ENCODE results near the gene RHOD.

RHOD gene

DNA sequence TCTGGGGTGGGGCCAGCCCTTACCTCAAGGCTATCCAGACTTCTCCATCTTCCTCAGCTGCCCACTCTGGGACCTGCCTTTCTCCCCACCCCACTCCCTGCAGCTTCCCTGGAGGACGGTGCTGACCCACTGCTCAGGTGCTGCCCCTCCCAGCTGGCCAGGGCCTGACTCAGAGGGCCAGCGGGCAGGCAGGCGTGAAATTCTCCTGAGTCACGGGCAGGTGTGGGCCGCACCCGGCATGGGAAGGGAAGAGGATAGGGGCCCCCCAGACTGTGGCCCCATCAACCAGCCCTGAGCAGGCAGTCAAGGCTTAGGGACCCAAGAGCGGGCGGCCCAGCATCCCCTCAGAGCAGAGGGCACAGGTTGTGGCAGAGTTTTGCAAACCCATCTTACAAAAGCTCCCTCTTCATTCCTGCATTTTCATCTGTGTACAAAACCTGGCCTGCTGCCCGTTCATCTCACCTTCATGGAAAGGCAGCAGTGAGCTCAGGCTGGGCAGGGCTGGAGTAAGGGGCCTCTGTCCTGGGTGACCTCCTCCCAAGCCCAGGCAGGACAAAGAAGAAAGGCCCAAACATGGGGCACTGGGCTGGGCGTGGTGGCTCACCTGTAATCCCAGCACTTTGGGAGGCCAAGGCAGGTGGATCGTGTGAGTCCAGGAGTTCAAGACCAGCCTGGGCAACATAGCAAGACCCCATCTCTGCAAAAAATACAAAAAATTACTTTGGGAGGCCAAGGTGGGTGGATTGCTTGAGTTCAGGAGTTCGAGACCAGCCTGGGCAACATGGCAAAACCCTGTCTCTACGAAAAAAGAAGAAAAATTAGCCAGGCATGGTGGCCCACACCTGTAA is 6.1 kb downstream of the RHOD start:
- DNase-seq: no peak

DNA sequence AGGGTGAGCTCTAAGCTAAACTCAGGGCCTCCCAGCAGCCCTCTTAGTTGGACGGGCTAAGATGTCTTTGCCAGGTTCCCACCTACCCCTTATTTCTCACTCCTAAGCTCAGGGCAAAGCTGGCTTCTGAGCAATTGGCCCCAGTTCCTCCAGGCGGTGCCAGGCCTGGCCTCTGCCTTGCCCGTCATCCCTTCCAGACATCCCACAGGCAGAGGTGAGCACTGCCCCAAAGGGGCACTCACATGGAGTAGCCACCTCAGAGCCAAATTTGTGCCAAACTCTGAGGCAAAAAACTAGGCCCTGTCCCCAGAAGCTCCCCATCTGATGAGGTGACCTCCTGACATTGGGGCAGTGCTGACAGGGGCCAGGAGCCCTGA is 9.7 kb downstream of the RHOD start:
- no peak for DNase-seq

DNA sequence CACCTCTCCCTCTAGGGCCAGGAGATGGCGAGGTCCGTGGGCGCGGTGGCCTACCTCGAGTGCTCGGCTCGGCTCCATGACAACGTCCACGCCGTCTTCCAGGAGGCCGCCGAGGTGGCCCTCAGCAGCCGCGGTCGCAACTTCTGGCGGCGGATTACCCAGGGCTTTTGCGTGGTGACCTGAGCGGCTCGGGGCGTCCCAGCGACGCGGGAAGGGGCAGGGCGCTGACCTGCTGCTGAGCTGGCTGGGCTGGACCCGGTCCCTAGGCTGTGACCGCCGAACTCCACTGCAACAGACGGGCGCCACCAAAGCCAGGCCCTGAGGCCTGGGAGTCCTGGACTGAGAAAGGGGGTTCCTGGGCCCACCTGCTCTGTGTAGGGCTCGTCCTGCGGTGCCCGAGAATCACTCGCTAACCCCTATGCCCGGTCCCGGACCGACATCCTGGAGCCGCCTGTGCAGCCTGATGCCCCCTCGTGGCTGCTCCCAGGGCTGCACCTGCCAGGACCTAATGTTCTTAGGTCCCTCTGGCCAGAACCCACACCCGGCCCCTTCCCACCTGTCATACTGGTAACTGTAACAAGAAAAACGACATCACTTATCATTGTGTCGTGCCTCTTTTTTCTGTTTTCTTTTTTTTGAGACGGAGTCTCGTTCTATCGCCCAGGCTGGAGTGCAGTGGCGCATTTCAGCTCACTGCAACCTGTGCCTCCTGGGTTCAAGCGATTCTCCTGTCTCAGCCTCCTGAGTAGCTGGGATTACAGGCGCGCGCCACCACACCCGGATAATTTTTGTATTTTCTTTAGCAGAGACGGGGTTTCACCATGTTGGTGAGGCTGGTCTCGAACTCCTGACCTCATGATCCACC is 15.0 kb downstream of the RHOD start:
- no peak for DNase-seq

DNA sequence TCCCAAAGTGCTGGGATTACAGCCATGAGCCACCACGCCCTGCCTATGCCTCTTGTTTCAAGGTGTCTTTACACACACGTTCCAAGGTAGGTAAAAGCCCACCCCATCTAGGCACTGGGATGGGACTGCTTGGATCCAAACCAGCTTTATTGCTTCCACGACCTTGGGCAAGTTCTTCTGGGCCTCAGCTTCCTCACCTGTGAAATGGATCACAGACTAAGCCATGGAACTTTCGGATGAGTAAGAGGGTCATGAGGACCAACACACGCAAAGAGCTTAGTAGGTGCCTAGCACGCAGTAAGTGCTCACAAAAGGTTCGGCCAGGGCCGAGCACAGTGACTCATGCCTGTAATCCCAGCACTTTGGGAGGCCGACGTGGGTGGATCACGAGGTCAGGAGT is 15.6 kb downstream of the RHOD start:
- DNase-seq: no peak

DNA sequence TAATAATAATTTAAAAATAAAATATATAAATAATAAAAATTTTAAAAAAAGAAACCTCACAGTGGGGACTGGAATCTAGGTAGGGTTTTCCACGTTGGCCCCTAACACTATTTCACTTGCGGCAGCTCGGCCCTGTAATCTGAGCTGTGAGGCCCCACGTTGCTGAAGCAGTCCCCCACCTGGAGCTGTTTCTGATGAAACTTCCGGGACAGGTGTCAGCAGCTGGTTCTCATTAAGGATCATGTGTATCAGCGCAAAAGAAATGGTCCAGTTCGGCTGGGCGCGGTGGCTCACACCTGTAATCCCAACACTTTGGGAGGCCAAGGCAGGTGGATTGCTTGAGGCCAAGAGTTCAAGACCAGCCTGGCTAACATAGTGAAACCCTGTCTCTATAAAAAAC is 17.3 kb downstream of the RHOD start:
- no peak for DNase-seq

DNA sequence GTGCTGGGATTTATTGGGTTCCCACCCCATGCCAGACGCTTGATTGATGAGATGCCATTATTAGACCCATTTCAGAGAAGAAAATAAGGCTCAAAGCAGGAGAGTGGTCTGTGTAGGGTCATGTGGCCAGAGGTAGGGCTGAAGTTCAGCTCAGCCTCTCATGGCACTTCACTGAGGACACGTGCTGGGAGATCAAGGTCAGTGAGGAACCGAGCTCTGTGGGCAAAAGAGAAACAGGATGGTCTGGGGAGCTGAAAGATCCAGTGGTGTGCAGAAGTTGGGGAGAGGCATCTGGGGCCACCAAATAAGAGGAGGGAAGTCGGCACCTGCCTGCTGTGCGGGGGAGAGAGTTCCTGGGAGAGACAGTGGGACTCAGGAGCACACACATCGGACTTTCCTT is 19.6 kb downstream of the RHOD start:
- no peak for DNase-seq

DNA sequence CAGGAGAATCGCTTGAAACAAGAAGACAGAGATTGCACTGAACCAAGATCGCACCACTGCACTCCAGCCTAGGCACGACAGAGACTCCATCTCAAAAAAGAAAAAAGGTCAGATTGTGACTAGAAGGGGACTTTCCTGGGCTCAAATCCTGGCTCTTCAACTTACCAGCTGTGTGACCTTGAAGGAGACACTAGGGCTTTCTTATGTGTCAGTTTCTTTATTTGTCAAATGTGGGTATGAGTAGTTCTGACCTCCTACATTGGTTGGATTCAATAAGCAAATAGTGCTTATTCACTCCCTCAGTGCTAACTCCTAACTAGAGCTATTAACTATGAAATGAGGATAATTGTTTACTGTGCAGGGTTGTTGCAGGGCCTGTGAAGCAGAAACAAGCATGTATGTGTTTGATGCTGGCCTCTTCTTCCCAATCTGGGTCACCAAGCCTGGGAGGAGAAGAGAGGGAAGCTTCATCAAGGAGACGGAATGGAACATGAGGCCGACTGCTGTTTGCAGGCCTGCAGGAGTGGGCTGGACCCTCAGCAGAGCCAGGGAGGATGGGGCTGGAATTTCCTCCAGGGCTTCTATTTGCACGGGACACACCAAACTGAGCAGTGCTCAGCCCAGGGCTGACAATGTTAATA is 22.5 kb downstream of the RHOD start:
- DNase-seq: no peak

DNA sequence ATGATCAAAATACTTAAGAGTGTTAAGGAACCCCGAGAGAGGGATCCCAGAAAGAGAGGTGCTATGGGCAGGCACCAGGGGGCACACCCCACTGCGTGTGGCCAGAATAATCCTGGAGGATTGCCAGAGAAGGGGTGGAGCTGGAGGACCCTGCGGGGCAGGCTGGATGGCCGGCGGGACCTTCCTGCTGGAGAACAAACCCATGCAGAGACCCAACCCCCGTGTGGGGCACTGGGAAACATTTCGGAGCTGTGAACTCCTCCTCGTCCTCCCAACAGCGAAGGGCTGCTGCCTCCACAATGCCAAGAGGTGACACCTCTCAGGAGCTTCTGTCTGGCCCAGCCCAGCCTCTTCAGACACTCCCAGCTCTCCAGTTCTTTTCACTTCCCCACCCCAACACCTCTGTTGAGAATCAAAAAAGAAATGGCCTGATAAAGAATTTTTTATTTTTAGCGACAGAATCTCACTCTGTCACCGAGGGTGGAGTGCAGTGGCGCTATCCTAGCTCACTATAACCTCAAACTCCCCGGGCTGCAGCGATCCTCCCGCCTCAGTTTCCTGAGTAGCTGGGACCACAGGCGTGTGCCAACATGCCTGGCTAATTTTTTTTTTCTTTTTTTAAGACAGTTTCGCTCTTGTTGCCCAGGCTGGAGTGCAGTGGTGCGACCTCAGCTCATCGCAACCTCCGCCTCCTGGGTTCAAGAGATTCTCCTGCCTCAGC is 25.6 kb downstream of the RHOD start:
- DNase-seq: no peak

DNA sequence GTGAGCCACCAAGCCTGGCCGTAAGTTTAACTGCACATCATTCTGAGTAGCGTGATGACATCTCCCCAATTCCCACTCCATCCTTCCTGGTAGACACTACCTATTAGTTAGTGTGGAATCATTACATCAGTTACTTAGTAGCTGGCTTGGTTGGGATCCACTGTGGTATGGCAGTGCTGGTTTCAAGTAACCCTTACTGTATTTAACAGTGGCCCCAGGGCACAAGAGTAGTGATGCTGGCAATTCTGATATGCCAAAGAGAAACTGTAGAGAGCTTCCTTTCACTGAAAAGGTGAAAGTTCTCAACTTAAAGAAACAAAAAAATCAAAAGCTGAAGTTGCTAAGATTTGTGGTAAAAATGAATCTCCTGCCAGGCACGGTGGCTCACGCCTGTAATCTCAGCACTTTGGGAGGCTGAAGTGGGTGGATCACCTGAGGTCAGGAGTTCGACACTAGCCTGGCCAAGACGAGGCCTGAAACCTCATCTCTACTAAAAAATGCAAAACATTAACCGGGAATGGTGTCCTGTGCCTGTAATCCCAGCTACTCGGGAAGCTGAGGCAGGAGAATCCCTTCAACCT is 27.2 kb downstream of the RHOD start:
- DNase-seq: no peak

DNA sequence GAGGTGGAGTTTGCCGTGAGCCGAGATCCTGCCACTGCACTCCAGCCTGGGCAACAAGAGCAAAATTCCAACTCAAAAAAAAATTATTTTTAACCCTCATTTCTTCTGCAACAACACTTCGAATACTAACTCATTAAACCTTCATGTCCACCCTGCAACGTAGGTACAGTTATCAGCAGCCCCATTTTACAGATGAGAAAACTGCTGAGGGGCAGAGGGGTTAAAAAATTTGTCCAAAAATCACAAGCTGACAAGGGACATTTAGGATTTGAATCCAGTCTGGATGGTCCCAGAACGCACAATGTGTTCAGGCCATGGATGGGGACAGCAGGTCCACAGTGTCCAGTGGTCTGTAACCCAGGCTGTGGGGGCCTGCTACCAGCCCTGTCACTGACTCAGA is 29.0 kb downstream of the RHOD start:
- DNase-seq: no peak

DNA sequence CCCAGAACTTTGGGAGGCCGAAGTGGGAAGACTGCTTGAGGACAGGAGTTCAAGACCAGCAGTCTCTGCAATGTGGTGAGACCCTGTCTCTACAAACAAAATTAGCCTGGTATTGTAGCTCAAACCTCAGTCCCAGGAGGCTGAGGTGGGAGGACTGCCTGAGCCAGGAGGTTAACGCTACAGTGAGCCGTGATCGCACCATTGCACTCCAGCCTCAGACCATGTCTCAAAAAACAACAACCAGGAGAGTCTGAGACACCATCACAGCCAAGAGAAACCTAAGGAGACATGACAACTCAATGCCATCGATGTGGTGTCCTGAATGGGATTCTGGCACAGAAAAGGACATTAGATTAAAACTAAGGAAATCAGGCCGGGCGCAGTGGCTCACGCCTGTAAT is 34.1 kb downstream of the RHOD start:
- no peak for DNase-seq

DNA sequence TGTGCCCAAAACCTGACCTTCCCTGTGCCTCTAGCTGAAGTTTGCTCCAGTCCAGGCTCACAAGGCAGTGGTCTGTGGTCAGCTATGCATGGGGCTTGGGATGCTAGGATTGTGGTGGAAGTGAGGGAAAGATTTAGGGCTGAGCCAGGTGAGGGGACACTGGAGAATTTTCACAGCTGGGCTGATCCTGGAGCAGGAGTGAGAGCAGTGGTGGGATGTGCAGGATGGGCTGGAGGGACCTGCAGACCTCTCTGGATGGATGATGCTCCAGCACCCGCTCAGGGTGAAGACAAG is 38.5 kb downstream of the RHOD start:
- DNase-seq: no peak

DNA sequence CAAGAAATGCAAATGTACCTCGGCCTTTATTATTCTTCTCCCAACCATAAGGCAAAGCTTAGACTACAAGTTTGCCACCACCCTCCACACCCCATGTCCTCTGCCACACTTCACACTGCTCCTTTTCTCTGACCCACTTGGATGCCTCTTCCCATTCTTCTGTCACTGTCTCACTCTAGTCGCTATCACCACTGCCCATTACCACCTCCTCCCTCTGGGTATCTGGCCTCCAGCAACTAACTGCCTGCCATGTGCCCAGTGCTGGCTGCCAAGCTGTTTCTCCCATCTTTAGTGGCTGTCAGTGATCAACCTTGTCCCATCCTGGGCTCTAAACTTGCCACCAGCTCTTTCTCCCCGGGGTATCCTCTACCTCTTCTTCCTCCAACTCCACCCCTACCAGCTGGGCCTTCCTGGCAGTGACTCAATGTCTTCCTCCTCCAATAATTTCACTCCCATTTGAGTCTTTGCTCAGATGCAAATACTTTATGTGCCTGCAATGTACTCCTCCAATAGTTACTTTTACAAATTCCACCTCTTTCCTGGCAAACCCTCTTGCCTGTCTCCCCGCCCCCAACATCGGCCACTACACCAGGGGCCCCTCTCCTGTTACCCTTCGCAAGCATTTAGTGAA is 42.3 kb downstream of the RHOD start:
- no peak for DNase-seq

DNA sequence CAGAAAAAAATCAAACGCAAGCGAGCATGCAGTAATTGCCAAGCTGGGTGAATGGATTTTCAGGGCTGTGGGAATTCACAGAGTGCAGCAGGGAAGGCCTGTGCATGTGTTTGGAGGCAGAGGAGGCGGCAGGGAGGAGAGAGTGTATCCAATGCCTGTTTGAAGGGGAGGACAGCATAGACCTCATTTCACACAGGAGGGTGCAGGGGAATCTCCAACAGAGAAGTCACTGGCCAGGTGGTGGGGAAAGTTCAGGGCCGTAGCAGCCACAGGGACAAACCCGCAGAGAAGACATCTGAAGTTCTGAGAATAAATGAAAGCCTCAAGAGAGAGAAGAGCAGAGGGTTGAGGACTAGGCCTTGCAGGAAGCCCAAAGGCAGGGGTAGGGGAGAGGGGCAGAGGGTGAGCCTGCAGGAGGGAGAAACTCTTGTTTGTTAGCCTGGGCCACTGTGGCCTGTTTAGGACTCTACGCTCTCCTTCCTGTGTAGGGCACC is 43.2 kb downstream of the RHOD start:
- no peak for DNase-seq

DNA sequence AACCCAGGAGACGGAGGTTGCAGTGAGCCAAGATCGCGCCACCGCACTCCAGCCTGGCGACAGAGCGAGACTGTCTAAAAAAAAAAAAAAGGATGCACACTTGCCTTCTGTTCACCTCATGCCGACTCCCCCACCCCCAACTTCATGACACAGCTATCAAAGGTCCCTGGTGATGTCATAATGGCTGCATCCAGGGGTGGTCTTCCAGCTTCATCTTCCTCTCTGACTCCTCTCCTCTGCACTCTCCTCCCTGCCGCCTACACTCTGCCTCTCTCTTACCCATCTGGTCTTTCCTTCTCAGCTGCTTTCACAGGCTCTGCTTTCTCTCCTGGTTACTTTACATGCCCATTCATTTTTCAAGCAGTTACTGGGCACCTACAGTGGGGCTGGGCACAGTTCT is 46.0 kb downstream of the RHOD start:
- no peak for DNase-seq

DNA sequence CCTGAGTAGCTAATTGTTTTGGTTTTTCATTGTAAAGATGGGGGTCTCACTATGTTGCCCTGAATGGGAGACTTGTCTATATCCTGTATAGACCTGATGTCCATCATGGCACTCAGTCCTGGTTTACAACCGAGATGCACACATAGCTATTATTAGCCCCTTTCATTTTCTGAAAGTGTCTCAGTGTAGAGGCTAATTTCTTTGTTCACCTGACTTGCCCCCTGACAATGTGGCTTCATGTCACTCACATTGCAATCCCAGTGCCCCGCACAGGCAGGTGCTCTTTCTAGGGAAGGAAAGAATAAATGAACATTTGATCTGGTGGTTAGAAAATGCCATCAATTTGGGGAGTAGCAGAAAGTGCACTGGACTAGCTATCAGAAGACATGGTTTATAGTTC is 49.3 kb downstream of the RHOD start:
- no peak for DNase-seq

DNA sequence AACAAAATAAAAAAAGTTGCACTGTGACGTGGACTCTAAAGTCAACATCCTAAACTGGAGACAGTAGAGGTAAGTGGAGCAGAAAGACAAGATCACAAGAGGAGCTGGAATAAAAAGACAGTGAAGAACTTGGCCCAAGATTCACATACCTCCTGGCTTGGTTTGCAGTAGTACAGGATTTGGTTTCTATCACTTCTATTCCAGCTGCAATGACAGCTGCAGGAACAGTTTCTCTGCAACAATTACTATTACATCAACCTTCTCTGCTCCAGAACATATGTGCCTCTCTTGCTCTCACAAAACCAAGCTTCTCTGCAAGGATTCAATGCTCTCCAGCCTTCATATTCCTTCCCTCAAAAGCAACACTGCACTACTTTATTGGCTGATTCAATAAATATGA is 54.6 kb downstream of the RHOD start:
- no peak for DNase-seq

DNA sequence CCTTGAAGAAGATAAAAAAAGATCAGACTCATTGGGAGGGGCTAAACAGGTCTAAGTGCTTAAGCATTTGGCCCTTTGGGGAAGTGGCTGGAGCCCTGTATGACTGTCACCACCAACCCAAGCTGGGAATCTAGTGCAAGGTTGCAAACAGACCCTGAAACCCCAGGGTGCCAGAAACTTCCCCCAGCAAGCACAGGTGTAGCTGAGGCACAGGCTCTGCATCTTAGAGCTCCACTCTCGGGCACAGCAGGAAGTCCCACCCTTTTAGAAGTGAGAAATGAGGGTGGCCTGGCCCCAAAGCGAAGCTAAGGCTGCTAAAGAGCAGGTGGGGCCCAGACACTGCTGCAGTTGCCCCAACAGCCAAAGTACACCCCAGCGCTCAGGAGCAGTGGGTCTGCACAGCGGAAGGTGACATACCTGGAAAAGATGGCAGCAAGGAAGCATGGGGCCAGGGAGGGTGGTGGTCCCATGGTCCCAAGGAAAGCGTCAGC is 56.6 kb downstream of the RHOD start:
- DNase-seq: no peak

DNA sequence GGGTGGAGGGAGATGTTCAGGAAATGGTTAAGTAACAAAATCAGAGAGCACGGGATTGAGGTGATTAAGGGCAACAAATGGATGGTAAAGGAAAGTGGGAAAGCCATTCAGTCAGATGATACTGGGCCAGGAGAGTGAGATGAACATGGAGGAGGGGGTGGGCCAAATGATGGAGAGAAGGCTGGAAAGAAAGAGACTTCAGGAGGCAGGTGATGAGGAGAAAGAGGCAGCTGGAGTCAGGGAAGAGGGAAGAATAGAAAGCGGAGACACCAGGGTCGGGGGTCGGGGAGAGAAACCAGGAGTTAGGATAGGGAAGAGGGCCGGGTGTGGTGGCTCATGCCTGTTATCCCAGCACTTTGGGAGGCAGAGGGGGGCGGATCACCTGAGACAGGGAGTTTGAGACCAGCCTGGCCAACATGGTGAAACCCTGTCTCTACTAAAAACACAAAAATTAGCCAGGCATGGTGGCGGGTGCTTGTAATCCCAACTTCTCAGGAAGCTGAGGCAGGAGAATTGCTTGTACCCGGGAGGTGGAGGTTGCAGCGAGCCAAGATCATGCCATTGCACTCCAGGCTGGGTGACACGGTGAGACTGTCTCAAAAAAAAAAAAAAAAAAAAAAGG is 57.7 kb downstream of the RHOD start:
- no peak for DNase-seq

DNA sequence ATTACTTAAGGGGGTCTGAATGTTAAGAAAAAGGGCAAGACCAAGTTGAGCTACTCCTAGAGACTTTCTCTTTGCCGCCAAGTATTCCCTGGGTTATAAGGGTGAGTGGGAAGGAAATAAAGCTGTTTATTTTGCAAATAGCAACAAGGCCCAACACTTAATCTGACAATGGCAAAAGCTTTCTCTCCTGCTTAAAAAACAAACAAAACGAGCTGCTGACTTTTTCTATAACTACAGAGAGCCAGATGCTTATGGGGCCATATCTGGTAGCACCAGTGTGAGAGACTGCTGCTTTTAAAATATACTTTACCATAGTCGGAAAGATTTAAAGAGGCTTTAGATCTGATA is 60.1 kb downstream of the RHOD start:
- no peak for DNase-seq

DNA sequence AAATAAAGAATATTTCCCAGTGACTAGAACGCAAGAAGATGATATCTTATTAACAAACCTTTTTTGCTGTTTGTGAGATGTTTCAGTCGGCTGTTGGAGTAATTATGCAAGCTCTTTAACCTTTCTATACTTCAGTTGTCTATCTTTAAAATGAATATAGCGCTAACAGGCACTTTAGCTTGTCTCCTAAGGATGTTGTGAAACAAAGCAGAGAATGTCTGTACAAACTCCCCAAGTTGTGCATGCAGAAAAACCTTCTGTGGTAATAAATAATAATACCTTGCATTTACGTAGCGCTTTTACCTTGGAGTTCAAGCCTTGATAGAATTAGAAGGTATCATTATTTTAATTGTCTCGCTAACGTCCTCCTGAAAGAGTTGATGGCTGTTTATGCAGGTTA is 60.5 kb downstream of the RHOD start:
- DNase-seq: no peak

DNA sequence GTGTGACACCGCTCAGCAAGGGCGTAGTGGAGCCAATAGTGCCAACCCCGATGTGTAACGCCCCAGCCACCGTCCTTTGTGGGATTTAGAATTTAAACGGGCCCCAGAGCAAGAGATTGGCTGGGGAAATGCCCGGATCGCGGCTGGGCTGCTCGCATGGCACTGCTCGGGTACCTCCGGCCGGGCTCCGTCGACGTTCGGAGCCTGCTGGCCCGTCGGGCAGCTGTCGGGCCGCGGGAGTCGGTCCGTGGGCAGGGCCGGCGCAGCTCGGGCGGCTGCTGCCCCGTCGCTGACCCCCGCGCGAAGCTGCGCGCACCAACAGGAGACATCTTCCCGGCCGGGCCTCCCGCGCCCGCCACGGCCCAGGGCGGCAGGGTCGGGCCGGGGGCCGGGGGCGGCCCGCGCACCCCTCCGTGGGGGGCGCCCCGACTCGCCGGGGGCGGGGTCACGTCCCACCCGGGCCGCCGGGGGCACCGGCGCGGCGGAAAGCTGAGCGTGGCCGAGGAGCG is 61.1 kb downstream of the RHOD start:
- no peak for DNase-seq
